ENCODE measurements around the gene NIPBL.

NIPBL gene

DNA sequence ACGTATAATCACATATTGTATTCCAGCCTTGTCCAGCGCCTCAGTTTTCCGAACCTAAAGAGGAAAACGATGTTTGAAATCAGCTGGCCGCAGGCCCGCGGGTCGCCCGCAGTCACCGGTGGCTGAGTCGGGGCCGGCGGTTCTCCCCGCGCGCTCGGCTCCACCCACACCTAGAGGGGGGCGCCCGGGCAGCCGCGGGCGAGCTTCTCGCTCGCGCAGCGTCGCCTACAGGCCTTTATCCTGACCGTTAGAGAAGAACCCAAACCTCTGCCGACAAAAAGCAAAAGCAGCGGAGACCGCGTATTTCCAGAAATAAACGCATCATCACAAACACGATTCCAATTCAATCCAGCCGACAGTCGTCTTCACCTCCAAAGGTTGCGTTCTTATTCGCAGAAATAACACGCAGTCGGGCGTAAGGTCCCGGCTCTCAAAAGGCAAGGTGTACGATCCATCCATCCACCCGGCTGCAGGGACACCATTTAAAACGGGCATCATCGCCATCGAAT, 725 bp upstream of the NIPBL start:
- DNase-seq (ENCODE audit: low spot score) = peak; percentile 83
- TF ChIP-seq, protein P1, sequence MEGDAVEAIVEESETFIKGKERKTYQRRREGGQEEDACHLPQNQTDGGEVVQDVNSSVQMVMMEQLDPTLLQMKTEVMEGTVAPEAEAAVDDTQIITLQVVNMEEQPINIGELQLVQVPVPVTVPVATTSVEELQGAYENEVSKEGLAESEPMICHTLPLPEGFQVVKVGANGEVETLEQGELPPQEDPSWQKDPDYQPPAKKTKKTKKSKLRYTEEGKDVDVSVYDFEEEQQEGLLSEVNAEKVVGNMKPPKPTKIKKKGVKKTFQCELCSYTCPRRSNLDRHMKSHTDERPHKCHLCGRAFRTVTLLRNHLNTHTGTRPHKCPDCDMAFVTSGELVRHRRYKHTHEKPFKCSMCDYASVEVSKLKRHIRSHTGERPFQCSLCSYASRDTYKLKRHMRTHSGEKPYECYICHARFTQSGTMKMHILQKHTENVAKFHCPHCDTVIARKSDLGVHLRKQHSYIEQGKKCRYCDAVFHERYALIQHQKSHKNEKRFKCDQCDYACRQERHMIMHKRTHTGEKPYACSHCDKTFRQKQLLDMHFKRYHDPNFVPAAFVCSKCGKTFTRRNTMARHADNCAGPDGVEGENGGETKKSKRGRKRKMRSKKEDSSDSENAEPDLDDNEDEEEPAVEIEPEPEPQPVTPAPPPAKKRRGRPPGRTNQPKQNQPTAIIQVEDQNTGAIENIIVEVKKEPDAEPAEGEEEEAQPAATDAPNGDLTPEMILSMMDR (IDR thresholded peaks at IDR 0.05; ENCODE audit: extremely low read depth, missing control alignments) = peak; percentile 46

DNA sequence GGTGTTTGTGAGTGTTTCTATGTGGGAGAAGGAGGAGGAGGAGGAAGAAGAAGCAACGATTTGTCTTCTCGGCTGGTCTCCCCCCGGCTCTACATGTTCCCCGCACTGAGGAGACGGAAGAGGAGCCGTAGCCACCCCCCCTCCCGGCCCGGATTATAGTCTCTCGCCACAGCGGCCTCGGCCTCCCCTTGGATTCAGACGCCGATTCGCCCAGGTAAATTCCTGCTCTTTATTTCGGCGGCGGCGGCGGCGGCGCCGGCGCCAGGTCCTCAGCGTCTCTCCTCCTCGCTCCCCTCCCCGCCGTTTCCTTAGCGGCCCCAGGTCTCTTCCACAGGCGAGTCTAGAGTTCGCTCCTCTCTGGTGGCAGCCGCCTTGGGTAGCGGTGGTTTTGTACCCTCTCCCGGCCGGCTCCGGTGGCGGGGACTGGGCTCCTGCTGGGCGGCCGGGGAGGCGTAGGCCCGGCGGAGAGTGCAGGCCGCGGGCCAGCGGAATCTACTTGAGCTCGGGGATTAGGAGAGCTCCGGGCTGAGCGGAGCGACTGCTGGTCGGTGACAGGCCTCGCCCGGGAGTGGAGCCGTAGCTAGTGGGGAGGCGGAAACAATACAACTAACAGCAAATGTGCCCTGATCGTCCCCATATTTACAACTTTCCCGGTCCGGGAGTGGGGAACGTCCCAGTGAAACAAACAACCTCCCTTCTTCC, 547 bp downstream of the NIPBL start:
- TF ChIP-seq, protein P1 (IDR thresholded peaks at IDR 0.05; ENCODE audit: extremely low read depth, missing control alignments) = no peak
- DNase-seq (ENCODE audit: low spot score) = peak; percentile 30

DNA sequence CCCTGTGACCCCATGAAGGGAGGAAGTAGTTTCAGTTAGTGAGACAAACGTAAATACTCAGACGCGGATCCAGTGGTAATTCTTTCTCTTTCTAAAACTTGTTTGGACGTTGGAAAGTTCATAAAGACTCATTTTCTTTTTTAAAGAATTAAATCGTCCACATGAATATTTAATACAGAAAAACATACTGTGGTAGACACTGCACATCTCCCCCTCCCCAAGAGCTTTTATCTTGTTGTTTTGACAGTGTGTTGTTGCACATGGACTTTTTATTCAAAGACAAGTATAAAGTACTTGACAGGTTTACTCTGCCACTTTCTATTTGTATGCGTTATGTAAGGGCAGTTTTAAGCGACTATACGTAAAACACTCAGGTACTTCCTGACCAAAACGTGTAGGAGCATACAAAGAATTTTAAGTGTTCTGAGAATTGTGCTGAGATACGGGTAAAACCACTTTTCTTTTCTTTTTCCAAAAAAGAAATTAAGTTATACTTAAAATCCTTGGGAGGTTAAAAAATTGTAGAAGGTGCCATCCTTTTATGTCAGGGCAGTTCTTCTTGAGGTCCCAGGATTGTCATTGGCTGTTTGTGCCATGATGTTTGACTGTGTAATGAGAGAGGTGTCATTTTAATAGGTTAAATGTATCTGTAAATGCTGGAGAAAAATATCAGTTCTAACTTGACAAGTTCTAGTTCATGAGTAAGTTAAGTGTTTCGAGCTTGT, 1.3 kb downstream of the NIPBL start:
- TF ChIP-seq, protein P1 (IDR thresholded peaks at IDR 0.05; ENCODE audit: extremely low read depth, missing control alignments) = no peak
- peak; percentile 64 for DNase-seq (ENCODE audit: low spot score)

DNA sequence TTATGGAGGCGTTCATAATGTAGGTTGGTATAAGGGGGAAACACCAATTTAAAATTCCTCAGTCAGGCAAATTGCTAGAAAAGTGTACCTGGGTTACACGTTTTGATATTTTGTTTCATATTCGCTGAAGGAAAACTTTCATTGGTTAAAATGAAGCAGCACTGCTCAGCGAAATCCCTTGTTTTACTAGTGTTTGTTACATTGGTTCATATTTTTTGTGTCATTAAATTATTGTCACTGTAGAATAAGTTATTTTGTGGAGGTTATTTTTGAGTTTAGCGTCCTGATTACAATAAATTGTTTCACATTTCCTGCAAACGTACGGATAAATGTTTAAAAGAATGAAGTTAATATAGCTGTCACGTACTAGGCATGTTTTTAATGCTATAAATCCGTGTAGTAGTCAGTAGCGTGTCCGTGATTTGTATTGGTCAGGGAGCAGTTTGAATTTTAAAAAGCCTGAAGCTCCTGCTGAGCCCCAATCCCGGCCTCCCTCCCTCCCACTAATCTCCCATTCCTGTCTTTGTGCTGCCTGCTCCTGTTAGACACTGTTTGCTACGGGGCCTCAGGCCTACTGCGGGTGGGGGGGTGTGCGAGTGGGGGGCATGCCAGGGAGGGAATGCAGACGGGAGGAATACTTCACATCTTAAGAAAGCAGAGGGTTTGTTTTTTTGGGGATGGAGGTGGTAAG, 2.0 kb downstream of the NIPBL start:
- TF ChIP-seq, protein P1 (IDR thresholded peaks at IDR 0.05; ENCODE audit: extremely low read depth, missing control alignments) = no peak
- DNase-seq (ENCODE audit: low spot score) = peak; percentile 3

DNA sequence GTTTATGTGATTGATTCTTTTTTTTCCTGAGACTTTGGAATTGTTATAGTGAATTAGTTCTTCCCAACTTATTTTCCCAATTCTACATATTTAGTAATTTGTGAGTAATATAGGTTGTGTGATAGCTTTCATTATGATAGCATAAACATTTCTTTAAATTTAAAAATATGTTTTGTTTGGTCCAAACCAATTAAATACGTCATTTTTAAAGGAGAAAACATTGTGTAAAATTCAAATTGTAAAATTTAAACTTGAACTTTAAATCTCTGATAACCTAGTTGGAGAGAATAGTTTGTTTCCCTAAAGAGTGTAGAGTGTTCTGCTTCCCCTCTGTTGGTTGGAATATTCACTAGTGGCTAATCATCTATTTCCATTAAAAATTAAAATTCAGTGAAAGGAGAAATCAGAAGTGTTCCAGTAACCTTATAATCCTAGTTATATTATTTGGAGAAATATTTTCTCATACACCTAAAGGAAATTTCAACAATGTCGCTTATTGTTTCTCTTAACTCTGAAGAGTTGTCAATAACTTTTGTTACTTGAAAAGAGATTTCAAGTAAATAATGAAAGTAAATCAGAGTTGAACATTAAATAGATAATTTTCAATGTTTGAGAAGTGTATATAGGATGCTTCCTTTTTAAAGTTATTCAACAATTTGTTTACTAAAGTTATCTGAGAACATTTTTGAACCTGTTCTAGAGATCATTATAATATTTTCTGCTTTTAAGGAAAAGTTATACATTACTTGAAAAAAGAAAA, 2.9 kb downstream of the NIPBL start:
- TF ChIP-seq, protein P1 (IDR thresholded peaks at IDR 0.05; ENCODE audit: extremely low read depth, missing control alignments) = no peak
- DNase-seq (ENCODE audit: low spot score) = no peak

DNA sequence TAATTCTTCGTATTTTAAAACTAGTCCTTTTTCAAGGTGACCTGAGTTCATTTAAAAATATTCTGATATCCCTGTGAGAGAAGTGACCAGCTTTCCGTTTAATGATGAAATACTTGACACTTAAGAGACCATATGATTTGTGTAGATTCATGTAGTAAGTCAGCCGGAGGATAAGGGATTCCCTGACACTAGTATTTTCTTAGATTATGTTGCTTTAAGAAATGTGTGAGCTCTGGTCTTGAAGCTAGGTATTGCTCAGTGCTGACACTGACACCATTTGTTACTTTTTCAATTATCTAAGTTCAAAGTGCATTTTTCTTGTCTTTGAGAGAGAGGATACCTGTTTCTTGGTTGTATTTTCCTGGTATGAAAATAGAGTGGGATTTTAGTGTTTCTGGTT, 4.2 kb downstream of the NIPBL start:
- TF ChIP-seq, protein P1 (IDR thresholded peaks at IDR 0.05; ENCODE audit: extremely low read depth, missing control alignments) = no peak
- no peak for DNase-seq (ENCODE audit: low spot score)

Data from GM20000 (cell line).